Measurements from ENCODE around the gene AP4M1.

AP4M1 gene

GRCh38 chr7:100101016-100101862 lies at the start of gene AP4M1, which contains the start of gene MCM7:
Gene AP4M1 (plus strand): TSS chr7:100101643. CDS start chr7:100101715, 72 bp downstream.
Gene MCM7 (minus strand): TSS chr7:100101397. CDS start chr7:100101294, 103 bp downstream.
- DNase-seq (ENCODE audit: low read depth in 2 of 2) = peak; percentile 95 to 97

- no peak for DNase-seq (ENCODE audit: low read depth in 2 of 2)
Observed at GRCh38 chr7:100053215-100053614, 48.2 kb upstream of the AP4M1 start.

GRCh38 chr7:100057006-100057405 lies 44.4 kb upstream of the AP4M1 start:
- no peak for DNase-seq (ENCODE audit: low read depth in 2 of 2)

GRCh38 chr7:100059251-100059739 lies 42.1 kb upstream of the AP4M1 start:
- no peak for DNase-seq (ENCODE audit: low read depth in 2 of 2)

GRCh38 chr7:100061518-100062193 lies 39.8 kb upstream of the AP4M1 start:
- no peak for DNase-seq (ENCODE audit: low read depth in 2 of 2)

GRCh38 chr7:100063376-100063775 lies 38.1 kb upstream of the AP4M1 start:
- no peak for DNase-seq (ENCODE audit: low read depth in 2 of 2)

- no peak for DNase-seq (ENCODE audit: low read depth in 2 of 2)
Observed at GRCh38 chr7:100064162-100064561, 37.3 kb upstream of the AP4M1 start.

- DNase-seq (ENCODE audit: low read depth in 2 of 2) = no peak
Observed at GRCh38 chr7:100065452-100066186, 35.8 kb upstream of the AP4M1 start.

- DNase-seq (ENCODE audit: low read depth in 2 of 2) = no peak
Observed at GRCh38 chr7:100066953-100067352, 34.5 kb upstream of the AP4M1 start.

GRCh38 chr7:100069991-100070390 lies 31.5 kb upstream of the AP4M1 start:
- no peak for DNase-seq (ENCODE audit: low read depth in 2 of 2)

GRCh38 chr7:100071018-100071723 lies 30.3 kb upstream of the AP4M1 start:
- no peak for DNase-seq (ENCODE audit: low read depth in 2 of 2)

- no peak for DNase-seq (ENCODE audit: low read depth in 2 of 2)
Observed at GRCh38 chr7:100072462-100072861, 29.0 kb upstream of the AP4M1 start.

- no peak for DNase-seq (ENCODE audit: low read depth in 2 of 2)
Observed at GRCh38 chr7:100074841-100075240, 26.6 kb upstream of the AP4M1 start.

GRCh38 chr7:100075418-100075817 lies 26.0 kb upstream of the AP4M1 start:
- no peak for DNase-seq (ENCODE audit: low read depth in 2 of 2)

- no peak for DNase-seq (ENCODE audit: low read depth in 2 of 2)
Observed at GRCh38 chr7:100077205-100077604, 24.2 kb upstream of the AP4M1 start.

GRCh38 chr7:100079024-100079560 lies 22.4 kb upstream of the AP4M1 start:
- DNase-seq (ENCODE audit: low read depth in 2 of 2) = no peak

GRCh38 chr7:100080907-100081534 lies 20.4 kb upstream of the AP4M1 start:
- DNase-seq (ENCODE audit: low read depth in 2 of 2) = no peak

- DNase-seq (ENCODE audit: low read depth in 2 of 2) = peak; percentile 96 to 97
Observed at GRCh38 chr7:100081535-100082102, 19.8 kb upstream of the AP4M1 start, which contains the start of gene ZNF3. Gene ZNF3 (minus strand): TSS chr7:100081723. CDS start chr7:100077357, 4,366 bp downstream.

- DNase-seq (ENCODE audit: low read depth in 2 of 2) = no peak
Observed at GRCh38 chr7:100082978-100083377, 18.5 kb upstream of the AP4M1 start.

GRCh38 chr7:100085515-100085914 lies 15.9 kb upstream of the AP4M1 start:
- no peak for DNase-seq (ENCODE audit: low read depth in 2 of 2)

All from stimulated activated CD4-positive, alpha-beta T cell treated with anti-CD3 and anti-CD28 coated beads, Interleukin-12 subunit alpha, Interleukin-12 subunit beta, amount 100 ng/mL, for 24 hours (primary cell).